Activated T-cell treated with anti-CD3 and anti-CD28 coated beads for 1 hour (primary cell): Measurements from ENCODE around the gene PTTG2.

Source experiments
- DNase-seq: peaks from one replicate; pipeline ENCODE4 v3.0.0-alpha.2; 2020; ENCODE audit warnings: low read depth

The PTTG2 gene

GRCh38 chr4:37985730-37986275 is 25.6 kb downstream of the PTTG2 start:
- DNase-seq: no peak

GRCh38 chr4:37988670-37989069 is 28.5 kb downstream of the PTTG2 start:
- no peak for DNase-seq

GRCh38 chr4:37989398-37990260 is 29.4 kb downstream of the PTTG2 start:
- DNase-seq: no peak

GRCh38 chr4:37990731-37991245 is 30.6 kb downstream of the PTTG2 start:
- DNase-seq: no peak

GRCh38 chr4:37991623-37992410 is 31.6 kb downstream of the PTTG2 start:
- DNase-seq: no peak

GRCh38 chr4:37993806-37994205 is 33.6 kb downstream of the PTTG2 start:
- DNase-seq: no peak

GRCh38 chr4:37994569-37994968 is 34.4 kb downstream of the PTTG2 start:
- no peak for DNase-seq

GRCh38 chr4:37995299-37995821 is 35.2 kb downstream of the PTTG2 start:
- no peak for DNase-seq

- DNase-seq: no peak
These were observed 36.0 kb downstream of the PTTG2 start for GRCh38 chr4:37995981-37996775.

- DNase-seq: no peak
These were observed 38.0 kb downstream of the PTTG2 start for GRCh38 chr4:37998226-37998625.

- DNase-seq: no peak
These were observed 39.0 kb downstream of the PTTG2 start for GRCh38 chr4:37999000-37999716.

GRCh38 chr4:37999965-38000364 is 39.8 kb downstream of the PTTG2 start:
- DNase-seq: no peak

GRCh38 chr4:38001927-38002326 is 41.7 kb downstream of the PTTG2 start:
- no peak for DNase-seq

GRCh38 chr4:38002451-38003071 is 42.4 kb downstream of the PTTG2 start:
- no peak for DNase-seq

- DNase-seq: no peak
These were observed 42.9 kb downstream of the PTTG2 start for GRCh38 chr4:38003102-38003501.

GRCh38 chr4:38003628-38004027 is 43.4 kb downstream of the PTTG2 start:
- no peak for DNase-seq

GRCh38 chr4:38004062-38004461 is 43.9 kb downstream of the PTTG2 start:
- DNase-seq: no peak

GRCh38 chr4:38004887-38005286 is 44.7 kb downstream of the PTTG2 start:
- no peak for DNase-seq

- DNase-seq: no peak
These were observed 45.4 kb downstream of the PTTG2 start for GRCh38 chr4:38005637-38006036.

GRCh38 chr4:38007645-38008044 is 47.4 kb downstream of the PTTG2 start:
- DNase-seq: no peak
